HEK293 (cell line): Measurements from ENCODE around the gene MRTFA.

Experiments
- BCL11A ChIP-seq: fragments of 450-650 bp; formaldehyde crosslinking; IDR thresholded peaks from 2 replicates; pipeline ENCODE4 v1.5.1; 2016; ENCODE audit warnings: low read depth, missing biosample characterization, missing genetic modification characterization
- KLF7 ChIP-seq: fragments of 450-650 bp; formaldehyde crosslinking; IDR thresholded peaks from 2 replicates; pipeline ENCODE4 v1.5.1; 2016; ENCODE audit warnings: missing biosample characterization, missing genetic modification characterization, borderline replicate concordance
- OVOL3 ChIP-seq: fragments of 450-650 bp; formaldehyde crosslinking; IDR thresholded peaks from 2 replicates; pipeline ENCODE4 v1.5.1; 2016; ENCODE audit warnings: missing biosample characterization, missing genetic modification characterization
- SCRT2 ChIP-seq: fragments of 450-650 bp; formaldehyde crosslinking; IDR thresholded peaks from 2 replicates; pipeline ENCODE4 v1.5.1; 2016; ENCODE audit warnings: missing biosample characterization, missing genetic modification characterization
- TCF7L2 ChIP-seq: IDR thresholded peaks from 2 replicates; pipeline ENCODE4 v1.6.1; 2011; ENCODE audit warnings: low read depth, mild to moderate bottlenecking, inconsistent platforms, low read length, moderate library complexity, borderline replicate concordance
- YY1 ChIP-seq: fragments of 450-650 bp; formaldehyde crosslinking; IDR thresholded peaks from 2 replicates; pipeline ENCODE4 v1.5.1; 2018; ENCODE audit warnings: missing biosample characterization, missing genetic modification characterization
- ZBTB1 ChIP-seq: fragments of 450-650 bp; formaldehyde crosslinking; IDR thresholded peaks from 2 replicates; pipeline ENCODE4 v1.5.1; 2016; ENCODE audit warnings: missing biosample characterization, missing genetic modification characterization
- ZBTB7A ChIP-seq: fragments of 450-650 bp; formaldehyde crosslinking; IDR thresholded peaks from 2 replicates; pipeline ENCODE4 v1.5.1; 2016; ENCODE audit warnings: low read depth, missing biosample characterization, missing genetic modification characterization
- ZIC2 ChIP-seq: fragments of 450-650 bp; formaldehyde crosslinking; IDR thresholded peaks from 2 replicates; pipeline ENCODE4 v1.5.1; 2016; ENCODE audit warnings: missing biosample characterization, missing genetic modification characterization
- ZNF121 ChIP-seq: fragments of 450-650 bp; formaldehyde crosslinking; IDR thresholded peaks from 2 replicates; pipeline ENCODE4 v1.5.1; 2016; ENCODE audit warnings: missing biosample characterization, missing genetic modification characterization
- ZNF133 ChIP-seq: fragments of 450-650 bp; formaldehyde crosslinking; IDR thresholded peaks from 2 replicates; pipeline ENCODE4 v1.5.1; 2016; ENCODE audit warnings: missing biosample characterization, missing genetic modification characterization
- ZNF2 ChIP-seq: fragments of 450-650 bp; formaldehyde crosslinking; IDR thresholded peaks from 2 replicates; pipeline ENCODE4 v1.5.1; 2016; ENCODE audit warnings: missing biosample characterization, missing genetic modification characterization
- ZNF214 ChIP-seq: fragments of 450-650 bp; formaldehyde crosslinking; IDR thresholded peaks from 2 replicates; pipeline ENCODE4 v1.5.1; 2017; ENCODE audit warnings: missing biosample characterization, mild to moderate bottlenecking, missing genetic modification characterization, borderline replicate concordance
- ZNF24 ChIP-seq: fragments of 450-650 bp; formaldehyde crosslinking; IDR thresholded peaks from 2 replicates; pipeline ENCODE4 v1.5.1; 2016; ENCODE audit warnings: missing biosample characterization, missing genetic modification characterization
- ZNF335 ChIP-seq: fragments of 450-650 bp; formaldehyde crosslinking; conservative IDR thresholded peaks from 2 replicates; pipeline ENCODE4 v1.5.1; 2016; ENCODE audit warnings: missing biosample characterization, missing genetic modification characterization
- ZNF350 ChIP-seq: fragments of 450-650 bp; formaldehyde crosslinking; IDR thresholded peaks from 2 replicates; pipeline ENCODE4 v1.5.0; 2017; ENCODE audit warnings: missing biosample characterization, mild to moderate bottlenecking, missing genetic modification characterization
- ZNF433 ChIP-seq: fragments of 450-650 bp; formaldehyde crosslinking; IDR thresholded peaks from 2 replicates; pipeline ENCODE4 v1.5.1; 2016; ENCODE audit warnings: missing biosample characterization, missing genetic modification characterization, low read depth
- ZNF549 ChIP-seq: fragments of 450-650 bp; IDR thresholded peaks from 2 replicates; pipeline ENCODE4 v1.5.1; 2018; ENCODE audit warnings: missing biosample characterization, missing genetic modification characterization, mild to moderate bottlenecking, inconsistent platforms, moderate library complexity
- ZNF600 ChIP-seq: fragments of 450-650 bp; formaldehyde crosslinking; IDR thresholded peaks from 2 replicates; pipeline ENCODE4 v1.5.1; 2016; ENCODE audit warnings: missing biosample characterization, missing genetic modification characterization
- ZNF629 ChIP-seq: fragments of 450-650 bp; formaldehyde crosslinking; IDR thresholded peaks from 2 replicates; pipeline ENCODE4 v1.5.1; 2017; ENCODE audit warnings: missing biosample characterization, missing genetic modification characterization
- ZSCAN16 ChIP-seq: fragments of 450-650 bp; formaldehyde crosslinking; IDR thresholded peaks from 2 replicates; pipeline ENCODE4 v1.5.1; 2016; ENCODE audit warnings: missing biosample characterization, missing genetic modification characterization
- ZSCAN30 ChIP-seq: fragments of 450-650 bp; IDR thresholded peaks from 2 replicates; pipeline ENCODE4 v1.5.1; 2018; ENCODE audit warnings: missing biosample characterization, mild to moderate bottlenecking, missing genetic modification characterization, moderate library complexity
- TF ChIP-seq, protein P1 (sequence below): fragments of 450-650 bp; formaldehyde crosslinking; IDR thresholded peaks from 2 replicates; pipeline ENCODE4 v1.5.1; 2016; ENCODE audit warnings: missing biosample characterization, missing genetic modification characterization
- TF ChIP-seq, protein P2 (sequence below): fragments of 450-650 bp; formaldehyde crosslinking; IDR thresholded peaks from 2 replicates; pipeline ENCODE4 v1.5.1; 2016; ENCODE audit warnings: missing biosample characterization, missing genetic modification characterization
- TF ChIP-seq, protein P3 (sequence below): fragments of 450-650 bp; formaldehyde crosslinking; IDR thresholded peaks from 2 replicates; pipeline ENCODE4 v1.5.1; 2017; ENCODE audit warnings: missing biosample characterization, mild to moderate bottlenecking, missing genetic modification characterization, moderate library complexity
- TF ChIP-seq, protein P4 (sequence below): fragments of 450-650 bp; formaldehyde crosslinking; IDR thresholded peaks from 2 replicates; pipeline ENCODE4 v1.5.1; 2016; ENCODE audit warnings: missing biosample characterization, missing genetic modification characterization, borderline replicate concordance

The MRTFA gene

DNA sequence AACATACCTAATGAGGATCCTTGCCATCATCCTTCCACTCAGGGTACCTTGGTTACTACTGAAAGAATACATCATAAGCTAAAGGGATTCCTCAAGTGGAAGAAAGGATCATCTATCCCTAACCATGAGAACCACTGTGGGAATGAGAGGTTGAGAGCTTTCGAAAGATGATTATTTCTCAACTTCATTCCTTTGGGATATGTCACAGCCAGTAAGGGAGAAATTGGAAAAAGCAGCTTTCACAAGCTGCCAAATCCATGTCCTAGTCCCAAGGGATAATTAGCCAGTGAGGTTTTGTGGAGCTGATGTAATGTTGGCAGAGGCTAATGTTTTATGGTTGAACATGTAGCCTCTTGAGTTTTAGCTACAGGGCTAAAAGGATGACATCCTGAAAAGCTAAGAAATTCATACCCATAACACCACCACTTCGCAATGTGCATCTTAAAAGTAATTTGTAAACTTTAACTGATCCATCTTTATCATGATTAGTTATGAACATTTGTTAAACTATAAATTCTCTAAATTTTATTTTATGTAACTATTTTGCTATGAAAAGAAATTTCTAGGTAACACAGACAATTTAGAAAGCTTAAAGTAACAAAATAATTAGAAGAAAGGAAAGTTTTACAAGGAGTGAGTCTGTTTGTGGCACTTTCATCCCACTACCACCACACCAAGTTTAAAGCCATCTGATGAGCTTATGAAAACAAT is 123.9 kb downstream of the MRTFA start (continued):
- 0 out of 2 replicates have a peak, but pooled peaks have one; percentile 20 for TF ChIP-seq ZNF600
- TF ChIP-seq, protein P1, sequence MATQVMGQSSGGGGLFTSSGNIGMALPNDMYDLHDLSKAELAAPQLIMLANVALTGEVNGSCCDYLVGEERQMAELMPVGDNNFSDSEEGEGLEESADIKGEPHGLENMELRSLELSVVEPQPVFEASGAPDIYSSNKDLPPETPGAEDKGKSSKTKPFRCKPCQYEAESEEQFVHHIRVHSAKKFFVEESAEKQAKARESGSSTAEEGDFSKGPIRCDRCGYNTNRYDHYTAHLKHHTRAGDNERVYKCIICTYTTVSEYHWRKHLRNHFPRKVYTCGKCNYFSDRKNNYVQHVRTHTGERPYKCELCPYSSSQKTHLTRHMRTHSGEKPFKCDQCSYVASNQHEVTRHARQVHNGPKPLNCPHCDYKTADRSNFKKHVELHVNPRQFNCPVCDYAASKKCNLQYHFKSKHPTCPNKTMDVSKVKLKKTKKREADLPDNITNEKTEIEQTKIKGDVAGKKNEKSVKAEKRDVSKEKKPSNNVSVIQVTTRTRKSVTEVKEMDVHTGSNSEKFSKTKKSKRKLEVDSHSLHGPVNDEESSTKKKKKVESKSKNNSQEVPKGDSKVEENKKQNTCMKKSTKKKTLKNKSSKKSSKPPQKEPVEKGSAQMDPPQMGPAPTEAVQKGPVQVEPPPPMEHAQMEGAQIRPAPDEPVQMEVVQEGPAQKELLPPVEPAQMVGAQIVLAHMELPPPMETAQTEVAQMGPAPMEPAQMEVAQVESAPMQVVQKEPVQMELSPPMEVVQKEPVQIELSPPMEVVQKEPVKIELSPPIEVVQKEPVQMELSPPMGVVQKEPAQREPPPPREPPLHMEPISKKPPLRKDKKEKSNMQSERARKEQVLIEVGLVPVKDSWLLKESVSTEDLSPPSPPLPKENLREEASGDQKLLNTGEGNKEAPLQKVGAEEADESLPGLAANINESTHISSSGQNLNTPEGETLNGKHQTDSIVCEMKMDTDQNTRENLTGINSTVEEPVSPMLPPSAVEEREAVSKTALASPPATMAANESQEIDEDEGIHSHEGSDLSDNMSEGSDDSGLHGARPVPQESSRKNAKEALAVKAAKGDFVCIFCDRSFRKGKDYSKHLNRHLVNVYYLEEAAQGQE (tag by site-specific recombination): no peak
- TF ChIP-seq TCF7L2: no peak
- TF ChIP-seq, protein P2, sequence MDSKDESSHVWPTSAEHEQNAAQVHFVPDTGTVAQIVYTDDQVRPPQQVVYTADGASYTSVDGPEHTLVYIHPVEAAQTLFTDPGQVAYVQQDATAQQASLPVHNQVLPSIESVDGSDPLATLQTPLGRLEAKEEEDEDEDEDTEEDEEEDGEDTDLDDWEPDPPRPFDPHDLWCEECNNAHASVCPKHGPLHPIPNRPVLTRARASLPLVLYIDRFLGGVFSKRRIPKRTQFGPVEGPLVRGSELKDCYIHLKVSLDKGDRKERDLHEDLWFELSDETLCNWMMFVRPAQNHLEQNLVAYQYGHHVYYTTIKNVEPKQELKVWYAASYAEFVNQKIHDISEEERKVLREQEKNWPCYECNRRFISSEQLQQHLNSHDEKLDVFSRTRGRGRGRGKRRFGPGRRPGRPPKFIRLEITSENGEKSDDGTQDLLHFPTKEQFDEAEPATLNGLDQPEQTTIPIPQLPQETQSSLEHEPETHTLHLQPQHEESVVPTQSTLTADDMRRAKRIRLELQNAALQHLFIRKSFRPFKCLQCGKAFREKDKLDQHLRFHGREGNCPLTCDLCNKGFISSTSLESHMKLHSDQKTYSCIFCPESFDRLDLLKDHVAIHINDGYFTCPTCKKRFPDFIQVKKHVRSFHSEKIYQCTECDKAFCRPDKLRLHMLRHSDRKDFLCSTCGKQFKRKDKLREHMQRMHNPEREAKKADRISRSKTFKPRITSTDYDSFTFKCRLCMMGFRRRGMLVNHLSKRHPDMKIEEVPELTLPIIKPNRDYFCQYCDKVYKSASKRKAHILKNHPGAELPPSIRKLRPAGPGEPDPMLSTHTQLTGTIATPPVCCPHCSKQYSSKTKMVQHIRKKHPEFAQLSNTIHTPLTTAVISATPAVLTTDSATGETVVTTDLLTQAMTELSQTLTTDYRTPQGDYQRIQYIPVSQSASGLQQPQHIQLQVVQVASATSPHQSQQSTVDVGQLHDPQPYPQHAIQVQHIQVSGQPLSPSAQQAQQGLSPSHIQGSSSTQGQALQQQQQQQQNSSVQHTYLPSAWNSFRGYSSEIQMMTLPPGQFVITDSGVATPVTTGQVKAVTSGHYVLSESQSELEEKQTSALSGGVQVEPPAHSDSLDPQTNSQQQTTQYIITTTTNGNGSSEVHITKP (tag by site-specific recombination): peak; percentile 58
- TF ChIP-seq ZNF629 (tag by site-specific recombination): peak; percentile 92
- TF ChIP-seq OVOL3 (tag by site-specific recombination): no peak
- no peak for TF ChIP-seq KLF7 (tag by site-specific recombination)
- TF ChIP-seq ZNF335 (tag by site-specific recombination): no peak
- peak; percentile 89 for TF ChIP-seq ZNF549 (tag by site-specific recombination)
- TF ChIP-seq ZSCAN30: peak; percentile 54; the same call in 1 of the 2 replicates
- TF ChIP-seq, protein P3, sequence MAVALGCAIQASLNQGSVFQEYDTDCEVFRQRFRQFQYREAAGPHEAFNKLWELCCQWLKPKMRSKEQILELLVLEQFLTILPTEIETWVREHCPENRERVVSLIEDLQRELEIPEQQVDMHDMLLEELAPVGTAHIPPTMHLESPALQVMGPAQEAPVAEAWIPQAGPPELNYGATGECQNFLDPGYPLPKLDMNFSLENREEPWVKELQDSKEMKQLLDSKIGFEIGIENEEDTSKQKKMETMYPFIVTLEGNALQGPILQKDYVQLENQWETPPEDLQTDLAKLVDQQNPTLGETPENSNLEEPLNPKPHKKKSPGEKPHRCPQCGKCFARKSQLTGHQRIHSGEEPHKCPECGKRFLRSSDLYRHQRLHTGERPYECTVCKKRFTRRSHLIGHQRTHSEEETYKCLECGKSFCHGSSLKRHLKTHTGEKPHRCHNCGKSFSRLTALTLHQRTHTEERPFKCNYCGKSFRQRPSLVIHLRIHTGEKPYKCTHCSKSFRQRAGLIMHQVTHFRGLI (tag by site-specific recombination): no peak
- TF ChIP-seq ZNF433 (tag by site-specific recombination): no peak
- no peak for TF ChIP-seq ZBTB7A (tag by site-specific recombination)
- TF ChIP-seq, protein P4, sequence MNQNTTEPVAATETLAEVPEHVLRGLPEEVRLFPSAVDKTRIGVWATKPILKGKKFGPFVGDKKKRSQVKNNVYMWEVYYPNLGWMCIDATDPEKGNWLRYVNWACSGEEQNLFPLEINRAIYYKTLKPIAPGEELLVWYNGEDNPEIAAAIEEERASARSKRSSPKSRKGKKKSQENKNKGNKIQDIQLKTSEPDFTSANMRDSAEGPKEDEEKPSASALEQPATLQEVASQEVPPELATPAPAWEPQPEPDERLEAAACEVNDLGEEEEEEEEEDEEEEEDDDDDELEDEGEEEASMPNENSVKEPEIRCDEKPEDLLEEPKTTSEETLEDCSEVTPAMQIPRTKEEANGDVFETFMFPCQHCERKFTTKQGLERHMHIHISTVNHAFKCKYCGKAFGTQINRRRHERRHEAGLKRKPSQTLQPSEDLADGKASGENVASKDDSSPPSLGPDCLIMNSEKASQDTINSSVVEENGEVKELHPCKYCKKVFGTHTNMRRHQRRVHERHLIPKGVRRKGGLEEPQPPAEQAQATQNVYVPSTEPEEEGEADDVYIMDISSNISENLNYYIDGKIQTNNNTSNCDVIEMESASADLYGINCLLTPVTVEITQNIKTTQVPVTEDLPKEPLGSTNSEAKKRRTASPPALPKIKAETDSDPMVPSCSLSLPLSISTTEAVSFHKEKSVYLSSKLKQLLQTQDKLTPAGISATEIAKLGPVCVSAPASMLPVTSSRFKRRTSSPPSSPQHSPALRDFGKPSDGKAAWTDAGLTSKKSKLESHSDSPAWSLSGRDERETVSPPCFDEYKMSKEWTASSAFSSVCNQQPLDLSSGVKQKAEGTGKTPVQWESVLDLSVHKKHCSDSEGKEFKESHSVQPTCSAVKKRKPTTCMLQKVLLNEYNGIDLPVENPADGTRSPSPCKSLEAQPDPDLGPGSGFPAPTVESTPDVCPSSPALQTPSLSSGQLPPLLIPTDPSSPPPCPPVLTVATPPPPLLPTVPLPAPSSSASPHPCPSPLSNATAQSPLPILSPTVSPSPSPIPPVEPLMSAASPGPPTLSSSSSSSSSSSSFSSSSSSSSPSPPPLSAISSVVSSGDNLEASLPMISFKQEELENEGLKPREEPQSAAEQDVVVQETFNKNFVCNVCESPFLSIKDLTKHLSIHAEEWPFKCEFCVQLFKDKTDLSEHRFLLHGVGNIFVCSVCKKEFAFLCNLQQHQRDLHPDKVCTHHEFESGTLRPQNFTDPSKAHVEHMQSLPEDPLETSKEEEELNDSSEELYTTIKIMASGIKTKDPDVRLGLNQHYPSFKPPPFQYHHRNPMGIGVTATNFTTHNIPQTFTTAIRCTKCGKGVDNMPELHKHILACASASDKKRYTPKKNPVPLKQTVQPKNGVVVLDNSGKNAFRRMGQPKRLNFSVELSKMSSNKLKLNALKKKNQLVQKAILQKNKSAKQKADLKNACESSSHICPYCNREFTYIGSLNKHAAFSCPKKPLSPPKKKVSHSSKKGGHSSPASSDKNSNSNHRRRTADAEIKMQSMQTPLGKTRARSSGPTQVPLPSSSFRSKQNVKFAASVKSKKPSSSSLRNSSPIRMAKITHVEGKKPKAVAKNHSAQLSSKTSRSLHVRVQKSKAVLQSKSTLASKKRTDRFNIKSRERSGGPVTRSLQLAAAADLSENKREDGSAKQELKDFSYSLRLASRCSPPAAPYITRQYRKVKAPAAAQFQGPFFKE (tag by site-specific recombination): no peak
- no peak for TF ChIP-seq ZNF121
- TF ChIP-seq ZNF24 (tag by site-specific recombination): peak; percentile 80
- TF ChIP-seq ZSCAN16 (tag by site-specific recombination): no peak
- peak; percentile 65; the same call in 1 of the 2 replicates for TF ChIP-seq ZNF2 (tag by site-specific recombination)
- TF ChIP-seq SCRT2 (tag by site-specific recombination): peak; percentile 75
- 0 out of 2 replicates have a peak, but pooled peaks have one; percentile 39 for TF ChIP-seq ZBTB1 (tag by site-specific recombination)
- no peak for TF ChIP-seq ZNF214 (tag by site-specific recombination)
- TF ChIP-seq ZNF350 (tag by site-specific recombination): no peak
- TF ChIP-seq YY1 (tag by site-specific recombination): no peak
- no peak for TF ChIP-seq ZNF133 (tag by site-specific recombination)
- TF ChIP-seq ZIC2: no peak
- peak; percentile 80; the same call in 1 of the 2 replicates for TF ChIP-seq BCL11A (tag by site-specific recombination)
